IMR-90 (cell line): ENCODE data around the gene PLOD1. TPM values are rescaled to one million over a fixed set of nuclear protein-coding genes. Genes with fewer than 3 reads are reported as not detected.

Experiments
- ATAC-seq: fragments of 200-7000 bp; cut with Tn5 transposase; 2 replicates; pipeline ENCODE4 v1.9.1; 2020; ENCODE audit warnings: low read depth, mild to moderate bottlenecking, moderate library complexity
- BruUV-seq: library from RNA; stranded (reverse); fragments of 400-500 nt; replicated peaks from 2 replicates; lab custom pipeline; 2021; lab: Mats Ljungman, UMichigan
- CTCF ChIA-PET: fragments of 300-600 bp; formaldehyde crosslinking; extraction: SDS; loops from one replicate; lab custom pipeline; 2021; ENCODE audit warnings: antibody characterized with exemption; lab: Yijun Ruan, JAX
- POLR2A ChIA-PET: fragments of 300-600 bp; sonication (Branson Sonifier 250); formaldehyde crosslinking; loops from one replicate; lab custom pipeline; 2022; ENCODE audit warnings: antibody characterized with exemption; ENCODE audit not compliant: unreplicated experiment; lab: Charles Lee
- DNase-seq: peaks from one replicate; pipeline ENCODE4 v3.0.0; 2013
- H2AFZ ChIP-seq: replicated peaks from 2 replicates; pipeline ENCODE3; 2013; ENCODE audit warnings: low read length, mild to moderate bottlenecking; ENCODE audit not compliant: poor library complexity
- H2AK5ac ChIP-seq: 2 replicates; pipeline ENCODE4 v1.6.1; 2013; ENCODE audit warnings: low read depth, low read length, inconsistent platforms
- H2AK9ac ChIP-seq: replicated peaks from 2 replicates; pipeline ENCODE3; 2013; ENCODE audit warnings: mild to moderate bottlenecking, low read depth, low read length, moderate library complexity; ENCODE audit not compliant: poor library complexity
- H2BK120ac ChIP-seq: 2 replicates; pipeline ENCODE4 v1.6.1; 2013; ENCODE audit warnings: low read depth, low read length, inconsistent platforms
- H2BK15ac ChIP-seq: 3 replicates; pipeline ENCODE4 v1.6.1; 2013; ENCODE audit warnings: low read depth, low read length, inconsistent platforms
- H2BK20ac ChIP-seq: 2 replicates; pipeline ENCODE4 v1.6.1; 2013; ENCODE audit warnings: low read depth, mild to moderate bottlenecking, inconsistent platforms, low read length, moderate library complexity
- H2BK5ac ChIP-seq: 2 replicates; pipeline ENCODE4 v1.6.1; 2013; ENCODE audit warnings: mild to moderate bottlenecking, low read depth, low read length, inconsistent platforms; ENCODE audit not compliant: poor library complexity, severe bottlenecking
- H3K14ac ChIP-seq: replicated peaks from 2 replicates; pipeline ENCODE4 v1.6.1; 2013; ENCODE audit warnings: low read depth, low read length, inconsistent platforms
- H3K18ac ChIP-seq: 2 replicates; pipeline ENCODE4 v1.6.1; 2013; ENCODE audit warnings: low read depth, low read length, control low read depth
- H3K23ac ChIP-seq: 2 replicates; pipeline ENCODE4 v1.6.1; 2013; ENCODE audit warnings: low read depth, low read length, inconsistent platforms
- H3K27ac ChIP-seq: 2 replicates; pipeline ENCODE4 v1.5.1; 2013; ENCODE audit warnings: mild to moderate bottlenecking, control low read depth, low read length; ENCODE audit not compliant: insufficient read depth
- H3K27me3 ChIP-seq: 2 replicates; pipeline ENCODE4 v1.6.1; 2013; ENCODE audit warnings: low read length; ENCODE audit not compliant: control insufficient read depth, insufficient read depth
- H3K36me3 ChIP-seq: 2 replicates; pipeline ENCODE4 v1.6.1; 2013; ENCODE audit warnings: low read length, mixed read lengths; ENCODE audit not compliant: control insufficient read depth, insufficient read depth
- H3K4ac ChIP-seq: 2 replicates; pipeline ENCODE4 v1.6.1; 2013; ENCODE audit warnings: low read depth, low read length, inconsistent platforms
- H3K4me1 ChIP-seq: 2 replicates; pipeline ENCODE4 v1.6.1; 2013; ENCODE audit warnings: low read length, mixed read lengths; ENCODE audit not compliant: control insufficient read depth, insufficient read depth
- H3K4me2 ChIP-seq: 2 replicates; pipeline ENCODE4 v1.6.1; 2013; ENCODE audit warnings: low read depth, mild to moderate bottlenecking, control low read depth, low read length, moderate library complexity
- H3K4me3 ChIP-seq: 2 replicates; pipeline ENCODE4 v1.5.1; 2013; ENCODE audit warnings: low read depth, mild to moderate bottlenecking, control low read depth, low read length, moderate library complexity; ENCODE audit not compliant: insufficient read depth
- H3K56ac ChIP-seq: 2 replicates; pipeline ENCODE4 v1.6.1; 2013; ENCODE audit warnings: low read length, inconsistent platforms; ENCODE audit not compliant: insufficient read depth; ENCODE audit errors: extremely low read depth
- H3K79me1 ChIP-seq, 2 experiments: 2 replicates each; pipeline ENCODE4 v1.6.1; 2013; ENCODE audit warnings: low read length in 2 of 2, inconsistent platforms in 1 of 2, low read depth in 1 of 2
- H3K9ac ChIP-seq: 2 replicates; pipeline ENCODE4 v1.6.1; 2013; ENCODE audit warnings: low read depth, low read length, control low read depth
- H3K9me1 ChIP-seq: 2 replicates; pipeline ENCODE4 v1.6.1; 2013; ENCODE audit warnings: low read length, inconsistent platforms; ENCODE audit not compliant: insufficient read depth
- H3K9me3 ChIP-seq: 2 replicates; pipeline ENCODE4 v1.6.1; 2013; ENCODE audit warnings: low read length; ENCODE audit not compliant: control insufficient read depth, insufficient read depth
- H4K20me1 ChIP-seq: 2 replicates; pipeline ENCODE4 v1.6.1; 2013; ENCODE audit warnings: low read length, inconsistent platforms; ENCODE audit not compliant: insufficient read depth
- H4K5ac ChIP-seq: 2 replicates; pipeline ENCODE4 v1.6.1; 2013; ENCODE audit warnings: mild to moderate bottlenecking, low read depth, low read length, control low read depth
- H4K8ac ChIP-seq, 2 experiments: 2 replicates each; pipeline ENCODE4 v1.6.1; 2013; ENCODE audit warnings: low read depth in 2 of 2, low read length in 2 of 2, control low read depth in 1 of 2, inconsistent platforms in 1 of 2
- H4K91ac ChIP-seq: 2 replicates; pipeline ENCODE4 v1.6.1; 2013; ENCODE audit warnings: low read depth, low read length, inconsistent platforms; ENCODE audit not compliant: insufficient read depth
- BHLHE40 ChIP-seq: fragments of 150-350 bp; IDR thresholded peaks from 2 replicates; pipeline ENCODE4 v1.6.1; 2016; ENCODE audit warnings: mild to moderate bottlenecking, low read depth, low read length
- CEBPB ChIP-seq: IDR thresholded peaks from 2 replicates; pipeline ENCODE4 v1.6.1; 2012; ENCODE audit warnings: low read depth, low read length, improper control_type of control experiment
- CHD1 ChIP-seq: IDR thresholded peaks from 2 replicates; pipeline ENCODE4 v1.6.1; 2012; ENCODE audit warnings: low read depth, low read length, improper control_type of control experiment
- CTCF ChIP-seq: conservative IDR thresholded peaks from 2 replicates; pipeline ENCODE4 v1.5.1; 2012; ENCODE audit warnings: mild to moderate bottlenecking, low read depth, low read length, improper control_type of control experiment
- ELK1 ChIP-seq: fragments of 150-350 bp; IDR thresholded peaks from 2 replicates; pipeline ENCODE4 v1.6.1; 2016; ENCODE audit warnings: low read depth, mild to moderate bottlenecking, low read length, moderate library complexity, borderline replicate concordance
- FOS ChIP-seq: fragments of 150-350 bp; IDR thresholded peaks from 2 replicates; pipeline ENCODE4 v1.6.1; 2016; ENCODE audit warnings: low read depth, low read length
- MAFK ChIP-seq: IDR thresholded peaks from 2 replicates; pipeline ENCODE4 v1.6.1; 2012; ENCODE audit warnings: low read depth, low read length, improper control_type of control experiment
- MAZ ChIP-seq: IDR thresholded peaks from 2 replicates; pipeline ENCODE4 v1.6.1; 2012; ENCODE audit warnings: low read depth, mild to moderate bottlenecking, low read length, improper control_type of control experiment, moderate library complexity, borderline replicate concordance
- MXI1 ChIP-seq: IDR thresholded peaks from 2 replicates; pipeline ENCODE4 v1.6.1; 2012; ENCODE audit warnings: low read depth, mild to moderate bottlenecking, low read length, moderate library complexity, borderline replicate concordance
- NFE2L2 ChIP-seq: fragments of 150-350 bp; IDR thresholded peaks from 2 replicates; pipeline ENCODE4 v1.6.1; 2016; ENCODE audit warnings: low read depth, mild to moderate bottlenecking, low read length
- POLR2A ChIP-seq: IDR thresholded peaks from 2 replicates; pipeline ENCODE4 v1.6.1; 2012; ENCODE audit warnings: mild to moderate bottlenecking, low read depth, low read length
- RAD21 ChIP-seq: IDR thresholded peaks from 2 replicates; pipeline ENCODE4 v1.6.1; 2012; ENCODE audit warnings: low read length, improper control_type of control experiment
- RCOR1 ChIP-seq: IDR thresholded peaks from 2 replicates; pipeline ENCODE4 v1.6.1; 2012; ENCODE audit warnings: mild to moderate bottlenecking, low read length, improper control_type of control experiment; ENCODE audit not compliant: insufficient replicate concordance
- RFX5 ChIP-seq: IDR thresholded peaks from 2 replicates; pipeline ENCODE4 v1.8.0; 2012; ENCODE audit warnings: low read depth, mild to moderate bottlenecking, low read length, moderate library complexity
- SMC3 ChIP-seq: fragments of 150-350 bp; IDR thresholded peaks from 2 replicates; pipeline ENCODE4 v1.6.1; 2016; ENCODE audit warnings: low read depth, mild to moderate bottlenecking, antibody characterized with exemption, low read length, moderate library complexity
- USF2 ChIP-seq: fragments of 150-350 bp; IDR thresholded peaks from 2 replicates; pipeline ENCODE4 v1.6.1; 2017; ENCODE audit warnings: mild to moderate bottlenecking, antibody characterized with exemption, low read length, low read depth
- WGBS, 2 experiments: methylation state at CpG; one replicate each; pipeline versions ENCODE4 v1.1.5 to v1.1.7; 2013; ENCODE audit warnings: missing lambda C conversion rate in 2 of 2; ENCODE audit not compliant: insufficient read length in 1 of 2; ENCODE audit errors: extremely low coverage in 2 of 2; 5-methylcytosine and 5-hydroxymethylcytosine counted together
- dilution Hi-C: fragments of 300-500 bp; cut with HindIII; formaldehyde crosslinking; loops from one replicate; pipeline ENCODE4 v1.14.3; 2018; ENCODE audit warnings: low sequenced_read_pairs; ENCODE audit not compliant: unreplicated experiment
- in situ Hi-C: fragments of 300-500 bp; cut with MboI; formaldehyde crosslinking; loops from 3 replicates; pipeline ENCODE4 v1.14.3; 2019; ENCODE audit warnings: low sequenced_read_pairs, inconsistent platforms, mixed read lengths
- intact Hi-C: fragments of 100-400 bp; cut with micrococcal nuclease; formaldehyde crosslinking; loops from 2 replicates; pipeline ENCODE4 v1.10.0; 2022
- polyA plus RNA-seq, 3 experiments: library from polyadenylated mRNA; depleted of rRNA; stranded (reverse); fragments of >200 nt; gene quantifications; 2 replicates each; pipeline ENCODE4 v1.2.3, GENCODE V29; 2012; ENCODE audit warnings: low replicate concordance in 1 of 3
- total RNA-seq: library from RNA; depleted of rRNA; stranded (reverse); fragments of >200 nt; gene quantifications from 2 replicates; pipeline ENCODE4 v1.2.3, GENCODE V29; 2012

The PLOD1 gene
- total and polyA plus RNA-seq, 2 of the 4 experiments (the other 2 are of a cell fraction) = 283 to 609 TPM

GRCh38 chr1:12007204-12007603 lies 72.7 kb downstream of the PLOD1 start:
- WGBS, 2 experiments = no CpG with 5 or more reads among the region's 6 CpGs
- no peak overlapping the region for H2BK15ac ChIP-seq
- H3K79me1 ChIP-seq = 0 out of 4 replicates have a peak, but pooled peaks cover 0 to 2% of the 10 kb centered on the region in 2 experiments
- H4K91ac ChIP-seq = no peak overlapping the region
- CTCF ChIA-PET = no interaction called here
- no peak overlapping the region for H4K8ac ChIP-seq
- no peak overlapping the region for H3K18ac ChIP-seq
- no peak overlapping the region for H3K14ac ChIP-seq
- H3K36me3 ChIP-seq = peaks cover 70% of the 10 kb centered on the region
- H3K4me2 ChIP-seq = no peak overlapping the region
- DNase-seq = no peak
- H2BK5ac ChIP-seq = no peak overlapping the region
- no peak overlapping the region for H2AFZ ChIP-seq
- H3K9ac ChIP-seq = no peak overlapping the region
- H3K56ac ChIP-seq = no peak overlapping the region
- no peak for ATAC-seq
- H2AK5ac ChIP-seq = no peak overlapping the region
- in situ Hi-C loops = no loop called here
- H2AK9ac ChIP-seq = no peak overlapping the region
- H3K9me1 ChIP-seq = peaks cover 4% of the 10 kb centered on the region; the same call in 1 of the 2 replicates
- H3K27ac ChIP-seq = no peak overlapping the region
- POLR2A ChIA-PET = no interaction called here
- intact Hi-C loops = no loop called here
- no peak overlapping the region for H2BK20ac ChIP-seq
- H3K4me1 ChIP-seq = peaks cover 2% of the 10 kb centered on the region; the same call in 1 of the 2 replicates
- no peak overlapping the region for H2BK120ac ChIP-seq
- no peaks in the 10 kb centered on the region for H3K9me3 ChIP-seq
- no peak overlapping the region for H3K23ac ChIP-seq
- no peaks in the 10 kb centered on the region for H4K20me1 ChIP-seq
- no peak overlapping the region for H4K5ac ChIP-seq
- no peak overlapping the region for H3K4me3 ChIP-seq
- H3K27me3 ChIP-seq = no peaks in the 10 kb centered on the region
- H3K4ac ChIP-seq = no peak overlapping the region
- dilution Hi-C loops = no loop called here
- no TSS peak for BruUV-seq
- no peak for TF ChIP-seq USF2
- TF ChIP-seq MAFK = no peak
- TF ChIP-seq CHD1 = no peak
- no peak for TF ChIP-seq CTCF
- no peak for TF ChIP-seq MXI1
- no peak for TF ChIP-seq POLR2A
- TF ChIP-seq FOS = no peak
- no peak for TF ChIP-seq ELK1
- no peak for TF ChIP-seq BHLHE40
- no peak for TF ChIP-seq CEBPB
- TF ChIP-seq RFX5 = no peak
- no peak for TF ChIP-seq NFE2L2
- TF ChIP-seq MAZ = no peak
- TF ChIP-seq SMC3 = no peak
- no peak for TF ChIP-seq RCOR1
- no peak for TF ChIP-seq RAD21
